Spleen (tissue), 11 donors: Measurements from ENCODE around the gene JAM3. TPM values are rescaled to one million over a fixed set of nuclear protein-coding genes. Genes with fewer than 3 reads are reported as not detected.
"Not testable (repeated sequence)": the region's sequence is repeated elsewhere in the genome, so short reads cannot be mapped to it uniquely, and the experiment has no call there.

Experiments used
- DNase-seq: peaks from one replicate; pipeline ENCODE4 v3.0.0-alpha.2; 2020
- H3K27ac ChIP-seq, 8 donors: fragments of 200-600 bp; sonication (generic) in 7 of 8; 1 replicate in 4 of 8; 2 replicates in 4 of 8; pipeline versions ENCODE4 v1.5.0 to v1.8.0; 2016 to 2021; ENCODE audit warnings: inconsistent platforms in 4 of 8, mild to moderate bottlenecking in 4 of 8, moderate library complexity in 1 of 8
- H3K27me3 ChIP-seq, 7 donors: fragments of 200-600 bp; sonication (generic) in 6 of 7; replicated peaks in 1 of 7; 1 replicate in 4 of 7; 2 replicates in 3 of 7; pipeline versions ENCODE4 v1.5.0 to v1.8.0; 2016 to 2021; ENCODE audit warnings: inconsistent platforms in 3 of 7, mild to moderate bottlenecking in 1 of 7
- H3K36me3 ChIP-seq, 6 donors: fragments of 200-600 bp; sonication (generic) in 5 of 6; 1 replicate in 4 of 6; 2 replicates in 2 of 6; pipeline versions ENCODE4 v1.5.0 to v1.8.0; 2016 to 2021; ENCODE audit warnings: inconsistent platforms in 2 of 6
- H3K4me1 ChIP-seq, 6 donors: fragments of 200-600 bp; sonication (generic) in 5 of 6; 1 replicate in 3 of 6; 2 replicates in 3 of 6; pipeline versions ENCODE4 v1.5.0 to v1.8.0; 2016 to 2021; ENCODE audit warnings: inconsistent platforms in 3 of 6
- H3K4me3 ChIP-seq, 8 donors: fragments of 200-600 bp; sonication (generic) in 7 of 8; 1 replicate in 4 of 8; 2 replicates in 4 of 8; pipeline versions ENCODE4 v1.5.0 to v1.8.0; 2016 to 2021; ENCODE audit warnings: inconsistent platforms in 4 of 8, mild to moderate bottlenecking in 4 of 8, moderate library complexity in 2 of 8
- H3K9me3 ChIP-seq, 8 donors: fragments of 200-600 bp; sonication (generic) in 7 of 8; 1 replicate in 4 of 8; 2 replicates in 4 of 8; pipeline versions ENCODE4 v1.5.0 to v1.8.0; 2016 to 2021; ENCODE audit warnings: inconsistent platforms in 4 of 8
- CTCF ChIP-seq, 11 experiments: fragments of 200-600 bp in 7 of 11; fragments of 450-650 bp in 4 of 11; sonication (generic) in 4 of 11; IDR thresholded peaks in 8 of 11; conservative IDR thresholded peaks in 3 of 11; 1 replicate in 7 of 11; 2 replicates in 4 of 11; pipeline versions ENCODE4 v1.4.0 to v1.8.0; 2016 to 2021; ENCODE audit warnings: antibody characterized with exemption in 11 of 11, inconsistent platforms in 4 of 11, mild to moderate bottlenecking in 1 of 11
- POLR2A ChIP-seq, 3 donors: fragments of 450-650 bp; IDR thresholded peaks; one replicate each; pipeline ENCODE4 v1.5.1; 2017; ENCODE audit warnings: antibody characterized with exemption in 3 of 3, mild to moderate bottlenecking in 1 of 3
- POLR2AphosphoS5 ChIP-seq, 3 donors: sonication (generic); formaldehyde crosslinking; IDR thresholded peaks; one replicate each; pipeline ENCODE4 v1.5.1; 2017; ENCODE audit warnings: antibody characterized with exemption in 3 of 3
- WGBS, 5 donors: extraction: QIAGEN DNeasy Blood & Tissue Kit in 3 of 5; methylation state at CpG; one replicate each; pipeline versions ENCODE4 v1.1.5 to v1.1.7; 2013 to 2018; 5-methylcytosine and 5-hydroxymethylcytosine counted together
- intact Hi-C: fragments of 100-400 bp; cut with DNase I; formaldehyde crosslinking; loops from one replicate; pipeline ENCODE4 v1.15.0; 2023; ENCODE audit warnings: low total_unique reads
- polyA plus RNA-seq, 3 donors: library from polyadenylated mRNA; stranded (reverse); fragments of 200-250 nt; gene quantifications; one replicate each; pipeline ENCODE4 v1.2.1, GENCODE V29; 2013
- total RNA-seq, 7 donors: library from RNA; depleted of rRNA in 3 of 7; stranded (reverse); fragments of >200 nt in 3 of 7; fragmentation: NEBNext Ultra II Directional in 4 of 7; extraction: Animal tissue kit (Norgen Biotek cat#: 25700) in 4 of 7; gene quantifications; one replicate each; pipeline versions ENCODE4 v1.1.0 to v1.2.1, GENCODE V29; 2016 to 2021
- donor health status: healthy with polysubstance abuse.
- donor health status: DM: no; HTN: no; CAD: no; lungs with moderate emphysema.
- donor health status: DM: no; HTN: no; CAD: no.
- donor health status: Bipolar disorder and iron deficiency.
- donor health status: healthy.
- donor health status: DM: no; HTN: no; CAD: no.
- donor health status: DM: yes; HTN: yes; CAD: no.

Gene JAM3
- total and polyA plus RNA-seq, 10 donors, result 9.5 to 28.7 (median 23.2) TPM

- Histone ChIP-seq H3K4me1 (peaks cover 6 to 35% (median 10%) of the 10 kb centered on the region in 6 donors), H3K27me3 (peaks cover 0 to 3% (median 0%) of the 10 kb centered on the region in 7 donors), H3K27ac (no peak overlapping the region), H3K36me3 (no peaks in the 10 kb centered on the region), H3K4me3 (no peak overlapping the region), H3K9me3 (no peaks in the 10 kb centered on the region)
- no peak for TF ChIP-seq CTCF (IDR thresholded peaks at IDR 0.05 in 8 of 11, conservative IDR thresholded peaks at IDR 0.05 in 3 of 11)
- no peak for TF ChIP-seq POLR2AphosphoS5 (IDR thresholded peaks at IDR 0.05)
- no peak for TF ChIP-seq POLR2A (IDR thresholded peaks at IDR 0.05)
- WGBS, 5 donors, result 52 to 82% (median 79%) methylated on average over 1 of the region's 1 CpG
- intact Hi-C loops, result no loop called here
- DNase-seq, result no peak
These were observed 5.9 kb downstream of the JAM3 start for GRCh38 chr11:134074766-134075165.

GRCh38 chr11:134079317-134079716 lies 10.4 kb downstream of the JAM3 start:
- no peak for DNase-seq
- peaks cover 0 to 22% (median 14%) of the 10 kb centered on the region in 8 donors for H3K9me3 ChIP-seq
- 86 to 89% (median 86%) methylated on average over 5 of the region's 5 CpGs for WGBS, 5 donors
- H3K4me3 ChIP-seq, result no peak overlapping the region
- no peaks in the 10 kb centered on the region for H3K4me1 ChIP-seq
- H3K36me3 ChIP-seq, result peaks cover 0 to 11% (median 0%) of the 10 kb centered on the region in 6 donors
- TF ChIP-seq POLR2AphosphoS5 (IDR thresholded peaks at IDR 0.05), result no peak
- TF ChIP-seq CTCF (IDR thresholded peaks at IDR 0.05 in 8 of 11, conservative IDR thresholded peaks at IDR 0.05 in 3 of 11), result no peak
- TF ChIP-seq POLR2A (IDR thresholded peaks at IDR 0.05), result no peak
- no peaks in the 10 kb centered on the region for H3K27me3 ChIP-seq
- no peak overlapping the region for H3K27ac ChIP-seq
- intact Hi-C loops, result no loop called here

GRCh38 chr11:134081258-134081657 lies 12.4 kb downstream of the JAM3 start:
- H3K9me3 ChIP-seq, result peaks cover 0 to 22% (median 14%) of the 10 kb centered on the region in 8 donors
- H3K4me3 ChIP-seq, H3K4me1 ChIP-seq, H3K27ac ChIP-seq, DNase-seq, intact Hi-C loops, H3K27me3 ChIP-seq: not testable (repeated sequence)
- peaks cover 0 to 11% (median 0%) of the 10 kb centered on the region in 6 donors for H3K36me3 ChIP-seq
- WGBS, 5 donors, result 81 to 96% (median 94%) methylated on average over 3 of the region's 3 CpGs

GRCh38 chr11:134082990-134083389 lies 14.1 kb downstream of the JAM3 start:
- no peak for DNase-seq
- Histone ChIP-seq H3K9me3 (peaks cover 0 to 22% (median 14%) of the 10 kb centered on the region in 8 donors), H3K36me3 (peaks cover 0 to 11% (median 0%) of the 10 kb centered on the region in 6 donors), H3K27ac (no peak overlapping the region), H3K4me3 (no peak overlapping the region), H3K4me1 (no peaks in the 10 kb centered on the region), H3K27me3 (no peaks in the 10 kb centered on the region)
- TF ChIP-seq POLR2AphosphoS5 (IDR thresholded peaks at IDR 0.05) (no peak), CTCF (IDR thresholded peaks at IDR 0.05 in 8 of 11, conservative IDR thresholded peaks at IDR 0.05 in 3 of 11) (no peak), POLR2A (IDR thresholded peaks at IDR 0.05) (no peak)
- intact Hi-C loops, result no loop called here
- 90 to 94% (median 92%) methylated on average over 2 of the region's 2 CpGs for WGBS, 5 donors

GRCh38 chr11:134086376-134086775 lies 17.5 kb downstream of the JAM3 start:
- Histone ChIP-seq H3K4me3 (no peak overlapping the region), H3K4me1 (no peaks in the 10 kb centered on the region), H3K27me3 (no peaks in the 10 kb centered on the region), H3K9me3 (peaks cover 0 to 8% (median 6%) of the 10 kb centered on the region in 8 donors), H3K27ac (no peak overlapping the region), H3K36me3 (peaks cover 0 to 8% (median 0%) of the 10 kb centered on the region in 6 donors)
- intact Hi-C loops, result no loop called here
- DNase-seq, result no peak
- TF ChIP-seq POLR2AphosphoS5 (IDR thresholded peaks at IDR 0.05), result no peak
- TF ChIP-seq CTCF (IDR thresholded peaks at IDR 0.05 in 8 of 11, conservative IDR thresholded peaks at IDR 0.05 in 3 of 11), result no peak
- TF ChIP-seq POLR2A (IDR thresholded peaks at IDR 0.05), result no peak
- WGBS, 5 donors, result 72 to 89% (median 78%) methylated on average over 2 of the region's 2 CpGs

GRCh38 chr11:134092006-134092405 lies 23.1 kb downstream of the JAM3 start:
- 84 to 94% (median 89%) methylated on average over 8 to 9 of the region's 9 CpGs for WGBS, 5 donors
- DNase-seq, H3K4me3 ChIP-seq, H3K9me3 ChIP-seq, H3K27me3 ChIP-seq, H3K4me1 ChIP-seq, H3K27ac ChIP-seq, intact Hi-C loops, H3K36me3 ChIP-seq: not testable (repeated sequence)
